ENCODE measurements around the gene HTR3C. TPM values are rescaled to one million over a fixed set of nuclear protein-coding genes. Genes with fewer than 3 reads are reported as not detected.
"Not testable (repeated sequence)": the region's sequence is repeated elsewhere in the genome, so short reads cannot be mapped to it uniquely, and the experiment has no call there.

The HTR3C gene
- total RNA-seq: 0.19 TPM in 1 of 2 replicates, not detected in the other

- no peak for DNase-seq
Measured at GRCh38 chr3:184052767-184053166, at the start of gene HTR3C. HTR3C (plus strand) TSS chr3:184053047; CDS start chr3:184053081, 34 bp downstream.

- DNase-seq: peak; percentile 65
Measured at GRCh38 chr3:184003187-184003967, 49.5 kb upstream of the HTR3C start.

- no peak for DNase-seq
Measured at GRCh38 chr3:184004476-184004875, 48.4 kb upstream of the HTR3C start.

- DNase-seq: peak; percentile 72
Measured at GRCh38 chr3:184005941-184006507, 46.8 kb upstream of the HTR3C start.

GRCh38 chr3:184007143-184007813 lies 45.6 kb upstream of the HTR3C start:
- not testable (repeated sequence) for DNase-seq

- no peak for DNase-seq
Measured at GRCh38 chr3:184008161-184008560, 44.7 kb upstream of the HTR3C start.

GRCh38 chr3:184011230-184011876 lies 41.5 kb upstream of the HTR3C start:
- DNase-seq: no peak

- no peak for DNase-seq
Measured at GRCh38 chr3:184011937-184012889, 40.6 kb upstream of the HTR3C start.

GRCh38 chr3:184015381-184016019 lies 37.3 kb upstream of the HTR3C start:
- no peak for DNase-seq

GRCh38 chr3:184016169-184016570 lies 36.7 kb upstream of the HTR3C start:
- DNase-seq: no peak

GRCh38 chr3:184016811-184017671 lies 35.8 kb upstream of the HTR3C start:
- DNase-seq: peak; percentile 78

GRCh38 chr3:184017672-184018423 lies 35.0 kb upstream of the HTR3C start, which contains the start of gene ABCC5:
ABCC5 (minus strand) TSS chr3:184017884; CDS start chr3:184014392, 3,492 bp downstream.
- peak; percentile 94 for DNase-seq

- DNase-seq: no peak
Measured at GRCh38 chr3:184018424-184018973, 34.3 kb upstream of the HTR3C start.

- peak; percentile 53 for DNase-seq
Measured at GRCh38 chr3:184022323-184022722, 30.5 kb upstream of the HTR3C start.

GRCh38 chr3:184025256-184025655 lies 27.6 kb upstream of the HTR3C start:
- not testable (repeated sequence) for DNase-seq

- not testable (repeated sequence) for DNase-seq
Measured at GRCh38 chr3:184028275-184028890, 24.5 kb upstream of the HTR3C start.

- DNase-seq: no peak
Measured at GRCh38 chr3:184029443-184029842, 23.4 kb upstream of the HTR3C start.

GRCh38 chr3:184030536-184030935 lies 22.3 kb upstream of the HTR3C start:
- no peak for DNase-seq

Measured in dermis blood vessel endothelial cell (primary cell).